ENCODE data around the gene RO60.
"Not testable (repeated sequence)": the region's sequence is repeated elsewhere in the genome, so short reads cannot be mapped to it uniquely, and the experiment has no call there.

Gene RO60

GRCh38 chr1:193059282-193060114 is at the start of gene RO60, which contains the start of gene UCHL5:
RO60 (plus strand) TSS chr1:193059612; CDS start chr1:193069055, 9,443 bp downstream.
UCHL5 (minus strand) TSS chr1:193059360; CDS start chr1:193059260, 100 bp downstream.
- peak; percentile 82 to 87 for DNase-seq (ENCODE audit: low read depth in 2 of 2, low spot score in 1 of 2)

GRCh38 chr1:193011406-193011805 is 48.0 kb upstream of the RO60 start:
- no peak for DNase-seq (ENCODE audit: low read depth in 2 of 2, low spot score in 1 of 2)

- DNase-seq (ENCODE audit: low read depth in 2 of 2, low spot score in 1 of 2): no peak
These were observed 46.4 kb upstream of the RO60 start for GRCh38 chr1:193013005-193013404.

GRCh38 chr1:193013707-193014106 is 45.7 kb upstream of the RO60 start:
- no peak for DNase-seq (ENCODE audit: low read depth in 2 of 2, low spot score in 1 of 2)

- no peak for DNase-seq (ENCODE audit: low read depth in 2 of 2, low spot score in 1 of 2)
These were observed 45.0 kb upstream of the RO60 start for GRCh38 chr1:193014400-193014799.

GRCh38 chr1:193016788-193017187 is 42.6 kb upstream of the RO60 start:
- DNase-seq (ENCODE audit: low read depth in 2 of 2, low spot score in 1 of 2): no peak

GRCh38 chr1:193019442-193020026 is 39.9 kb upstream of the RO60 start:
- DNase-seq (ENCODE audit: low read depth in 2 of 2, low spot score in 1 of 2): no peak

- DNase-seq (ENCODE audit: low read depth in 2 of 2, low spot score in 1 of 2): no peak
These were observed 34.2 kb upstream of the RO60 start for GRCh38 chr1:193025218-193025617.

- no peak for DNase-seq (ENCODE audit: low read depth in 2 of 2, low spot score in 1 of 2)
These were observed 29.1 kb upstream of the RO60 start for GRCh38 chr1:193030280-193030679.

GRCh38 chr1:193031431-193031830 is 28.0 kb upstream of the RO60 start:
- DNase-seq (ENCODE audit: low read depth in 2 of 2, low spot score in 1 of 2): no peak

- not testable (repeated sequence) for DNase-seq (ENCODE audit: low read depth in 2 of 2, low spot score in 1 of 2)
These were observed 26.6 kb upstream of the RO60 start for GRCh38 chr1:193032643-193033427.

GRCh38 chr1:193033610-193034009 is 25.8 kb upstream of the RO60 start:
- DNase-seq (ENCODE audit: low read depth in 2 of 2, low spot score in 1 of 2): no peak

- no peak for DNase-seq (ENCODE audit: low read depth in 2 of 2, low spot score in 1 of 2)
These were observed 22.9 kb upstream of the RO60 start for GRCh38 chr1:193036337-193037047.

GRCh38 chr1:193040011-193040410 is 19.4 kb upstream of the RO60 start:
- no peak for DNase-seq (ENCODE audit: low read depth in 2 of 2, low spot score in 1 of 2)

- DNase-seq (ENCODE audit: low read depth in 2 of 2, low spot score in 1 of 2): no peak
These were observed 16.4 kb upstream of the RO60 start for GRCh38 chr1:193042766-193043691.

- not testable (repeated sequence) for DNase-seq (ENCODE audit: low read depth in 2 of 2, low spot score in 1 of 2)
These were observed 10.5 kb upstream of the RO60 start for GRCh38 chr1:193048913-193049312.

- no peak for DNase-seq (ENCODE audit: low read depth in 2 of 2, low spot score in 1 of 2)
These were observed 5.2 kb upstream of the RO60 start for GRCh38 chr1:193054169-193054675.

- DNase-seq (ENCODE audit: low read depth in 2 of 2, low spot score in 1 of 2): peak in 1 of 2 donors; percentile 41
These were observed 707 bp upstream of the RO60 start for GRCh38 chr1:193058529-193059281.

GRCh38 chr1:193060115-193060403 is 647 bp downstream of the RO60 start:
- DNase-seq (ENCODE audit: low read depth in 2 of 2, low spot score in 1 of 2): no peak
